HAP-1 (cell line): ENCODE measurements around the gene DAB1.

Source experiments
- DNase-seq, 2 experiments: peaks; one replicate each; pipeline ENCODE4 v3.0.0-alpha.2; 2016 to 2020; ENCODE audit warnings: low spot score in 2 of 2
- H3K27me3 ChIP-seq: fragments of 250-450 bp; sonication (Bioruptor Pico); 2 replicates; pipeline ENCODE4 v1.5.1; 2020; ENCODE audit warnings: low read depth, mild to moderate bottlenecking, moderate library complexity
- H3K36me3 ChIP-seq: fragments of 250-450 bp; sonication (Bioruptor Pico); replicated peaks from 2 replicates; pipeline ENCODE4 v1.5.1; 2020; ENCODE audit warnings: mild to moderate bottlenecking
- H3K4me1 ChIP-seq: fragments of 250-450 bp; sonication (Bioruptor Pico); 2 replicates; pipeline ENCODE4 v1.5.1; 2020; ENCODE audit warnings: mild to moderate bottlenecking
- H3K4me3 ChIP-seq: fragments of 250-450 bp; sonication (Bioruptor Pico); 2 replicates; pipeline ENCODE4 v1.5.1; 2020; ENCODE audit warnings: mild to moderate bottlenecking, moderate library complexity
- H3K9me3 ChIP-seq: fragments of 250-450 bp; sonication (Bioruptor Pico); 2 replicates; pipeline ENCODE4 v1.5.1; 2020; ENCODE audit warnings: mild to moderate bottlenecking, moderate library complexity
- in situ Hi-C: fragments of 300-500 bp; cut with MboI; formaldehyde crosslinking; loops from 3 replicates; pipeline ENCODE4 v1.14.3; 2020; ENCODE audit warnings: low sequenced_read_pairs, inconsistent platforms, mixed read lengths

DAB1 gene

DNA sequence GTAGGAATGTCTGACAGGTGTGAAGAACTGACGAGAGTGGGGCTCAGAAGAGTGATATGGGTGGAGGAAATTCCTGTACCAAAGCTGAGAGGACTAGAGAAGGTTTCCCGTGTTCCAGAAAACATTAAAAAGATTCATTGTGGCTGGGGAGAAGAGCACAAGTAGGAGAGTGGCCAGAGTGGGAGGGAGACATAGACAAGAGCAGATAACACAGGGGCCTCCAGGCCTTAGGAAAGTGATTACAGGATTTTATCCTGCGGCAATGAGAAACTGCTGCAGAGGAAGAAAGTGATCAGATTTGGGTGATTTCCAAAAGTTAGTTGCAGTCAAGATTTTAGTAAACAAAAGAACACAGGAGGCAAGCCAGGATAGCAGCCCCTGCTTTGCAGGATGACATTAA is 465.9 kb downstream of the DAB1 start:
- in situ Hi-C loops = no loop called here

DNA sequence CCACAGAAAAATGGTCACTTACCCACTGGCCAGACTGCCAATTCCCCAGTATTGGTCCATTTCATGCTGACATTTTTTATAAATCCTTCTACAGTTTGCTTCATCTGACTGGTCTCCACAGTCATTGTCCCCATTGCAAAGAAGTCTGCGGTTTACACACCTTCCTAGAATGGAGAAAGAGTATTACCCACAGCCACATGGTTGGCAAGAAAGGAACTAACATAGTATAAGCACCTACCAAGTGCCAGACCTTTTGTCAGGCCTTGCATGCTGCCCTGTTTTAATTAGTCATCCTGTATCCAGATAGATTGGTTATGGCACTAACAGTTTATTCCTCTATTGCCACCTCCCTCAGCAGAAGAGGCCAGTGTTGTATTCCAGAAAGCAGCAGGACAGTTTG is 469.2 kb downstream of the DAB1 start:
- Histone ChIP-seq H3K4me3 (no peak overlapping the region), H3K4me1 (no peaks in the 10 kb centered on the region), H3K27me3 (no peaks in the 10 kb centered on the region), H3K9me3 (no peaks in the 10 kb centered on the region), H3K36me3 (no peaks in the 10 kb centered on the region)
- DNase-seq = no peak
- in situ Hi-C loops = no loop called here

More for the DNA sequence above, 465.9 kb downstream of the DAB1 start:
- Histone ChIP-seq H3K27me3 (no peaks in the 10 kb centered on the region), H3K9me3 (no peaks in the 10 kb centered on the region), H3K4me3 (no peak overlapping the region), H3K4me1 (no peaks in the 10 kb centered on the region), H3K36me3 (no peaks in the 10 kb centered on the region)
- DNase-seq = no peak

DNA sequence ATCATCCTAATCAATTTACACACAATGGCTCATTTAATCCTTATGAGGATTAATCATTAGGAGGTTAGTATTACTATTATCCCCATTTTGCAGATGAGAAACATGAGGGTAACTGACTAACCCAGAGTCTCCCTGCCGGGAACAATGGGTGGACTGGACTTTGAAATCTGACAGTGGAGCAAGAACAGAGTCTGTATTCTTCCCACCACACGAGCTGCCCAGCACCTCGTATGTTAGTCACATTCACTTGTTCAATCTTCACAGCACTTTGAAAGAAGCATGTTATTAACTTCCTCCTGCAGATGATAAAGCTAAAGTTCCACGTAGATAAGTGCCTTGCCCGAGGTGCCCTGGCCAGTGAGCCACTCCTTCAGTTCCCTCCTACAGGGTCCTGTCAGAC is 470.5 kb downstream of the DAB1 start:
- in situ Hi-C loops = no loop called here
- H3K27me3 ChIP-seq = no peaks in the 10 kb centered on the region

DNA sequence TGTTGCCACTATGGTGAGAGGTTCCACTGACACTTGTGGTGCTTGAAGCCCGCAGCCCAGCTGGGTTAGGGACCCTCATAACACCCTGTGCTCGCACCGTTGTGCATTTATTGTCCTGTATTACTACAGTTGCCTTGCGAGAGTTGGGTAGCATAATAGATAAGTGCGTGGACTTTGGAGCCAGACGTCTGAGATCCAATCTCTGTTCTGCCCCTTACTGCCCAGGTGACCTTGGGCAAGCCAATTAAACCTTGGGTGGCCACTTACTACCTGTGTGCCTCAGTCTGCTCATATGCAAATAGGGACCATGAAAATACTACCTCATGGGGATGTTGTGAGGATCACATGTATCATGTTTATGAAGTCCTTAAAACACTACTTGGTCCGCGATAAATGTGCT is 471.4 kb downstream of the DAB1 start:
- Histone ChIP-seq H3K4me3 (no peak overlapping the region), H3K36me3 (no peaks in the 10 kb centered on the region), H3K4me1 (no peaks in the 10 kb centered on the region), H3K9me3 (no peaks in the 10 kb centered on the region), H3K27me3 (no peaks in the 10 kb centered on the region)
- DNase-seq = no peak
- in situ Hi-C loops = no loop called here

More for the DNA sequence above, 470.5 kb downstream of the DAB1 start:
- H3K4me3 ChIP-seq = no peak overlapping the region
- no peak for DNase-seq
- no peaks in the 10 kb centered on the region for H3K36me3 ChIP-seq
- no peaks in the 10 kb centered on the region for H3K9me3 ChIP-seq
- no peaks in the 10 kb centered on the region for H3K4me1 ChIP-seq

DNA sequence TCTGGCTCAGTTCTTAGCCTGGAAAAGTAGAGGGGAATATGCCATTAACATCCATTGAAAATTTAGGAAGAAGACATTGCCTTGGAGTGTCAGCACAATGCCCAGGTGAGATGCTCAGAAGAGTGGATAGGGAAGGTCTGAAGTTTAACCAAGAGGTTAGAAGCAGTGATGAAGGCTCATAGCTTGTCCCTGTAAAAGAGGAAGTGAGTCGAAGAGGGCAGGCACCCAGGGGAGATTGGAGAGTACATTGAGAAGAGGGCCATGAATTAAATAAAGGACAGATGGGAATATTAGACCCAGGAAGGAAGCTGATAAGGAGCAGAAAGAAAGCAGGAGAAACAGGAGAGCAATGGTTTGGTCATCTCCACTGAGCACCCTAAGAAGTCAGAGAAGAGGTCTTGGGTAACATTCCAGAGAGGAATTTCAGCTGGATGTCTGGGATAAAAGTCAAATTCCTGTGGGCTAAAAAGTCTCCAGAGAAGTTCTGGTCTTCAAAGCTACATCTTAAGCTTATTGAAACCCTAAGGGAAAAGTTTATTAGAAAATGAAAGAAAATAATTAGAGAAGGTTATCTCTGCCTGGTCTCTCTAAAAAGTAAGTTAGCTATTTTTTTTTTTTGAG is 475.3 kb downstream of the DAB1 start:
- H3K9me3 ChIP-seq = no peaks in the 10 kb centered on the region
- H3K36me3 ChIP-seq = no peaks in the 10 kb centered on the region
- H3K4me3 ChIP-seq = no peak overlapping the region
- no peaks in the 10 kb centered on the region for H3K27me3 ChIP-seq
- no peaks in the 10 kb centered on the region for H3K4me1 ChIP-seq
- DNase-seq = no peak
- in situ Hi-C loops = no loop called here
